Hepatic stellate cell (primary cell): ENCODE data around the gene ZNF697.
A peak's percentile ranks its signal among the peaks of the same experiment; 100 is the strongest.
"Not testable (repeated sequence)": the region's sequence is repeated elsewhere in the genome, so short reads cannot be mapped to it uniquely, and the experiment has no call there.

Experiments
- DNase-seq: peaks from one replicate; pipeline ENCODE4 v3.0.0; 2011; ENCODE audit warnings: low spot score

Gene ZNF697

DNA sequence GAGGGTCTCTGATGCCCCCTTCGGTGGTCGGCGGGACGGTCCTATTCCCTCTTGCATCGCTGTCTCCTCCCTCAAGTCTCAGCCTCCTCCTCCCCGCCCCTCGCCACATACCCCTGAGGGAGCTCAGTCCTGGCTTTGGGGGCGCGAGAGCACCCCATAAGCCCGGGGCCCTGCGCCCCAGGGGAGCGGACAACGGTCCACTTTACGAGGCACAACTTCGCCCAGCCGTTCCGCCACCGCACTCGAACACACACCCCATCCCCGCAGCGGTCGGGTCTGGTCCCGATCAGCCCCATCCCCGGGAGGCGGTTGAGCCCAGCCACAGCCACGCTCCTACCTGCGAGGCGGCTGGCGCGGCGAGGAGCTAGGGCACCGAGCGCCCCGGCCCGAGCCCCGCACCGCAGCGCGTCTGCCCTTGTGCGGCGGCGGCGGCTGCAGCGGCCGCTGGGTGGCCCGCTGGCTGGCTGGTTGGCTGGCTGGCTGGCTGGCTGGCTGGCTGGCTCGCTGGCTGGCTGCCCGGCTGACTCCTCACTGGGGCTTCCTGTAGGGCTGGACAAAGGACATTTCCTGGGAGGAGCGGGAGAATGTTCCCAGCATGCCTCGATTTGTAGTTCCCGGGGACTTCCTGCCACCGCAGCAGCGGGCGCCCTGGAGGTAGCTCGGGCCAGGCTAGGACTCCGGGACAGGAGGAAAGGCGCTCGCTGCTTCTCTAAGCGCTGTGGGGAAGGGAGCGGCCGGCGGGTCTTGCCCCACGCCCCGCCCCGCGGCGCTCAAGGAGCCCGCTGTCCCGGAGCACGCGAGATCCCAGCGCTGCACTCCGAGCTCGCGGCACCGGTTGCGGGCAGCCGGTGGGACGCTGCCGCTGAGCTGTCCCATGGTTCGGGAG lies at the start of gene ZNF697:
Gene ZNF697 (minus strand): TSS at position 533 of the 886 bp plus-strand sequence. CDS start 22,166 bp downstream, outside the sequence.
- DNase-seq, result peak; percentile 95

DNA sequence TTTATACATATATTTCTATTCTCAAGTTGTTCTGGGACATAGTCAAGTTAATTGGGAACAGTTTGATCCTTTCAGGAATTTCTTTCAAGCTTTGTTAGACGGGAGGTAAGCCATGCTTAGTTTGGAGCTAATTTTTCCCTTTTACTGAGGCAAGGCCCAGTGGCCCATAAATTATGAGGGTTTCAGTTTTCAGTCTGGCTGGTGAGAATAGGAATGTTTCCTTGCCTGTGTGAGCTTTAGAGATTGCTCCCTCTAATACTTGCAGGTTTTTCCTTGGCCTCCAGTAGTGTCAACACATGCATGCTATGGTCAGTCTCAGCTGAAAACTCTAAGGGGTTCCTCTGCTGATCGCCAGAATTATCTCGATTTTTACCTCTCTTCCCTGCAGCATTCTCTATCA lies 49.5 kb upstream of the ZNF697 start:
- DNase-seq, result no peak

DNA sequence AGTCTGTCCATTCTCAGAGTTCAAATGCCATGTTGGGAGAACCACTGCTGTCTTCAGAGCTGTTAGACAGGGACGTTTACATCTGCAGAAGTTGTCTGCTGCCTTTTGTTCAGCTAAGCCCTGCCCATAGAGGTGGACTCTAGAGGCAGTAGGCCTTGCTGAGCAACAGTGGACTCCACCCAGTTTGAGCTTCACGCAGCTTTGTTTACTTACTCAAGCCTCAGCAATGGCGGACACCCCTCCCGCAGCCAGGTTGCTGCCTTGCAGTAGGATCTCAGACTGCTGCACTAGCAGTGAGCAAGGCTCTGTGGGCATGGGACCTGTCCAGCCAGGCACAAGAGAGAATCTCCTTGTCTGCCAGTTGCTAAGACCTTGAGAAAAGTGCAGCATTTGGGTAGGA lies 48.8 kb upstream of the ZNF697 start:
- DNase-seq, result not testable (repeated sequence)

DNA sequence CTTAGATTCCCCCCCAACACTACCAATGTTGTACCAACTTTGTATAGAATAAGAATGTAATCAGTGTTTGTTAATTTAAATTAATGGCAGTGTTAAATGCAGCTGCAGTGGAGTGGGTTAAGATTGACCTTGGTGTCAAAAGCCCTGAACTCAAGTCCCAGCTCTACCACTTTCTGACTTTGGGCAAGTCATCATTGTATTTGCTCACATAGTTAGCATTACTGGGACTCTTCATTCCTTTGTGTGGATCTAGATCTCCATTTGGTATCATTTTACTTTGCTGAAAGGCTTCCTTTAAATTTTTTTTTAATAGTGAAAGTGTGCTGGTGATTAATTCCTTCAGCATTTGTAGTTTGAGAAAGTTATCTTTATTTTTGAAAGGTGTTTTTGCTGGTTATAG lies 41.4 kb upstream of the ZNF697 start:
- no peak for DNase-seq

DNA sequence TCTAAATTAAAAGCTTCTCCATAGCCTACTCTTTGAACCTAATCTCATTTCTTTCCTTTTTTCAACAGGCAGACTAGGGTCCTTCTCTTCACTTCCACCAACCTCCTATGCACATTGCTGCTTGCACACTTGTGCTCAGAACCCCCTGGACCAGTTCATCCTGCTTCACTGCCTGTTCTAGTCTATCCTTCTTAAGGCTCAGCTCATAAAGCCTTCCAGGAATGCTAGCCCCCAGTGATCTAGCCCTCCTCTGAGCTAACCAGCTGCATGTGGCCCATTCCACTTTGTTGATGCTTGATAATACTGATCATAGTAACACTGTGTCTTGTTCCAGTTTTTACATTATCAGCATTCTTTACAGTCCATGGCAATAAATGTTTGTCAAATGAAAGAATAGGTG lies 40.7 kb upstream of the ZNF697 start:
- DNase-seq, result no peak

DNA sequence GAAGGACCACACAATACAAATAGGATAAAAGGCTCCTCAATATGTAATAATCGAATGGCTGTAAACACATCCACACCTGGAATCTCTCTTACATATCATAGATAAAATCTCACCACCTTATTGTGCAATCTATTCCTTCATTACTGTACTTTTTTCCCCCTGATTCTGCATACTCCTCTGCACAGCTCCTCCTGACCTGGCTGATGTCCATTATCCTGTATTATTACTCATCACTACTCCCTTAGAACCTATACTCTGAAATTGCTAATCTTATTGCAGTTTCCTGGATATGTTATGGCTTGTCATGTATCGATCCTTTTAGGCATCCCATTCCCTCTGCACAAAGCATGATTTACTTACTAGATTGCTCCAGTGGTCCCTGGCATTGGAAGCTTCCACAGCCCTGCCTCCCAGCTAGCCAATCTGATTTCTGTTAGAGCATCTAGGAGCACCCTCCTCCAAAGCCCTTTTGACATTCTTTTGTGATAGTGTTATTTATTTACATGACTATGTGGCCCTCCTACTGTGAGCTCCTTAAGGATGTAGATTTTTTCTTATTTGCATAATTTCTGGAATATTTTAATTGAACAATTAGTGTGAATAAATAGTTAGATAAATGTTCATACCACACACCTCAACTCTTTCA lies 39.5 kb upstream of the ZNF697 start:
- no peak for DNase-seq

DNA sequence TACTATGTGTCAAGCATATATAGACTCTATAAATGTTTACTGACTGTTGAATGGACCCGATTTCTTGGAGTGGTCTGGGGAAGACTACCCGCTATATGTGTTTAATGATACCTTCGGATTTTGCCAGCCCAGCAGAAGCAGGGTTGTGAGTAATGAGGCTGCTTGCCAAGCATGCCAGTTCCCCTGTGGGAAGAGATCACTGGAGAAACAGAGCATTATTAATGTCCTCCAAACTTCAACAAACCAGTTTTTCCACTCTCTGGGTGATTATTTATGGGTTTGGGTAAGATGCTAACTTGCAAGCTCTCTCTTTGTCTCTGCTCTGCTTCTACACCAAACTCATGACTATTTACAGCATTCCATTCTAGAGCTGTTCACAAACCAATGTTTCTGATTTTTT lies 38.6 kb upstream of the ZNF697 start:
- DNase-seq, result no peak

DNA sequence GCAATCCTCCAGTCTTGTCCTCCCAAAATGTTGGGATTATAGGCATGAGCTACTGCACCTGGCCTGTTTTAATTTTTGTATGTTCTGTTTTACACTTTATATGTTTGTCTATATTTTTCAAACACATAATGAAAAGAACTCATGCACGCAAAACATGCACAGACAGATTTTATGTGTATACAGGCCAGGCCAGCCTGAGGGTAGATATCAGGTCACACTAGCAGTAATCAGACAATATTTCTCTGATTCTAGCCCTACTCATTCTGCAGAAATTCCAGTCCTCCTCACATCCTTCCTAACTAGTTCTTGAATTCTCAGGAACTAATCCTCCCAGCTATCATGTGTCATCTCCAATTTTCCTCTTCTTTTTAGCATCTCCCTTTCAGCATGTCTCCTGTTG lies 35.8 kb upstream of the ZNF697 start:
- DNase-seq, result no peak

DNA sequence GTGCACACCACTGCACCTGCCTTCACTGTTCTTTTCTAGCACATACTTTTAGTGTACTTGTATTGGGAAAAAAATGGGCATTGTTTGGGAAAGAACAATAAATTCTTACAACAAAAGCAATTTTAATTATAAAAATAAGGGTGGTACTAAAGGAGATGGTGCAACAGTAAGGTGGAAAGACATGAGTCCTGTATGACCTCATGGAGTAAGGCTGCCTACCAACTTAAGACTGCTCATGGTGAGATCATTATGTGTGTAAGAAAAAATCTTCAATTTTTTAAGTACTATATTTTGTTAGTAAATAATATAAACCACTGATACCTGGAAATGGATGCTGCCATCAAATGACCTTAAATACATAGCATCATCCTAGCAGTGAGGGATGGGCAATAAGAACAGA lies 34.1 kb upstream of the ZNF697 start:
- DNase-seq, result no peak

DNA sequence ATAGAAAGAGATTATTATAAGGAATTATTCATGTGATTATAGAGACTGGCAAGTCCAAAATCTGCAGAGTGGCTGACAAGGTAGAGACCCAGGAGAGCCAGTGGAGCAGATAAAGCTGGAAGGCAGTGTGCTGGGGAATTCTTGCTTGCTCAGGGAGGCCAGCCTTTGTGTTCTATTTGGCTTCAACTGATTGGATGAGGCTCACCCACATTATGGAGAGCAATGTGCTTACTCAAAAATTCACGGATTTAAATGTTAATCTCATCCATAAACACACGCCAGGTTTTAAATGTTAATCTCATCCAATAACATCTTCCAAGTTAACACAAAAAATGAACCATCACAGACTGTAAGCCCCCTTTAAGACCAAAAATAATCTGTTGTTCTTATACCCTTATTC lies 33.5 kb upstream of the ZNF697 start:
- DNase-seq, result no peak

DNA sequence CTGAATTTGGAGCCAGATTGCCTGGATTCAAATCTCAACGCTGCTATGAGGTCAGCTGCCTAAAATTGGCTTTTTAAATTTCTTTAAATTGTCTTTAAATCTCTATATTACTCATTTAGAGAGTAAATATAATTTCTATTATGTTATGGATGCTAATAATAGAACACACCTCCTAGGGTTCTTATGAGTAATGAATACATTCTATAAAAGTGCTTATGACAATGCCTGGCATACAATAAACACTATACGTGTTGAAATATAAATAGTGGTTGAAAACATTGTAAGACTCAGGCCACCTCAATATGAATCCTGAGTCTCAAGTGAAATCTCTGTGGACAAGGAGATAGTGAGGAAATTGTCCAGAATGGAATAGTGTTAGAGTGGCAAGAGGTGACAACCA lies 32.7 kb upstream of the ZNF697 start:
- DNase-seq, result no peak

DNA sequence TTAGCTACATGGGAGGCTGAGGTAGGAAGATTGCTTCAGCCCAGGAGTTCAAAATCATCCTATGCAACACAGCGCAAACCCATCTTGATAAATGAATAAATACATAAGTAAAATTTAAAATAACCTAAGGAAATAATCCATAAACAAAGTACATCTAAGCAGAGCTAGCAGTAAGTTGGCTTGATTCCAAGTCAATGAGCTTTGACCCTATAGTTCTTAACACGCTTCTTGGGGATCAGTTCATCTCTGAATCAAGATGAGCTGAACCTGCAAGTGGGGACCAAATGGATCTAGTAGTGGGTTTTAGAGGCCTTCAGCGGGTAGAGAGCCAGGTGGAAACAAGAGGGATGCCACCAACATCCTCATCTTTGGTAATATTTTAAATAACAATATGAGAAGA lies 32.1 kb upstream of the ZNF697 start:
- DNase-seq, result no peak

DNA sequence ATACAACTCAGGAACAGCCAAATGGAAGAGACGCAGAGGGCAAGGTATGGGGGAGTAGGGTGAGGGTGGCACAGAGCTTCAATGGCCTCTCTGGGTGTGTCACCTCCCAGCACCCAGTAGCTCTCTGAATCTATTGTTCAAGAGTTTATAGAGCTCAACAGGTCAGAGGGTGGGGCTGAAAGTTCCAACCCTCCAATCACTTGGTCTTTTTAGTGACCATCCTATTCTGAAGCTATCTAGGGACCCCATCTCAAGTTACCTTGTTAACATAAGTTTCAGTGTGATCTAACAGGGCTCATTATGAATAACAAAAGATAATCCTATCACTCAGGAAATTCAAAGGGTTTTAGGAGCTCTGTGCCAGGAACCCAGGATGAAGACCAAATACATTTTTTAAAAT lies 31.2 kb upstream of the ZNF697 start:
- DNase-seq, result no peak

DNA sequence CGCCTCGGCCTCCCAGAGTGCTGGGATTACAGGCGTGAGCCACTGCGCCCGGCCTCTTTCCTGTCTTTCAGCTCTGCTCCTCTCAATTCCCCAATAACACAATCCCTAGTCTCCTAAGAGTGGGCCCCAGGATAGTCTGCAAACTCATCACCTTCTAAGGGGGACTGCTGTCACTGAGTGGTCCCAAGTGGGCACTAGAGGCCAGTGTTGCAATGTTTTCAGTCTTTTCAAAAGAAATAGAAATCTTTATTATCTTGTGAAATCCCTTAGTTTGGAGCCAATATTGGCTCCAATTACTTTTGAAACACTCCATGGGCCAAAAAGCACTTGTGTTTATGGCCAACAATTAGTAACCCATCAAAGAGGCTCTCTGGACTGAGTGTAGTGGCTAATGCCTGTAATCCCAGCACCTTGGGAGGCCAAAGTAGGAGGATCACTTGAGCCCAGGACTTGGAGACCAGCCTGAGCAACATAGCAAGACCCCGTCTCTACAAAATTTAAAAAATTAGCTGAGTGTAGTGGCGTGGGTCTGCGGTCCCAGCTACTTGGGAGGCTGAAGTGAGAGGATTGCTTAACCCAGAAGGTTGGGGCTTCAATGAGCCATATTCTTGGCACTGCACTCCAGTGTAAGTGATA lies 28.6 kb upstream of the ZNF697 start:
- no peak for DNase-seq

DNA sequence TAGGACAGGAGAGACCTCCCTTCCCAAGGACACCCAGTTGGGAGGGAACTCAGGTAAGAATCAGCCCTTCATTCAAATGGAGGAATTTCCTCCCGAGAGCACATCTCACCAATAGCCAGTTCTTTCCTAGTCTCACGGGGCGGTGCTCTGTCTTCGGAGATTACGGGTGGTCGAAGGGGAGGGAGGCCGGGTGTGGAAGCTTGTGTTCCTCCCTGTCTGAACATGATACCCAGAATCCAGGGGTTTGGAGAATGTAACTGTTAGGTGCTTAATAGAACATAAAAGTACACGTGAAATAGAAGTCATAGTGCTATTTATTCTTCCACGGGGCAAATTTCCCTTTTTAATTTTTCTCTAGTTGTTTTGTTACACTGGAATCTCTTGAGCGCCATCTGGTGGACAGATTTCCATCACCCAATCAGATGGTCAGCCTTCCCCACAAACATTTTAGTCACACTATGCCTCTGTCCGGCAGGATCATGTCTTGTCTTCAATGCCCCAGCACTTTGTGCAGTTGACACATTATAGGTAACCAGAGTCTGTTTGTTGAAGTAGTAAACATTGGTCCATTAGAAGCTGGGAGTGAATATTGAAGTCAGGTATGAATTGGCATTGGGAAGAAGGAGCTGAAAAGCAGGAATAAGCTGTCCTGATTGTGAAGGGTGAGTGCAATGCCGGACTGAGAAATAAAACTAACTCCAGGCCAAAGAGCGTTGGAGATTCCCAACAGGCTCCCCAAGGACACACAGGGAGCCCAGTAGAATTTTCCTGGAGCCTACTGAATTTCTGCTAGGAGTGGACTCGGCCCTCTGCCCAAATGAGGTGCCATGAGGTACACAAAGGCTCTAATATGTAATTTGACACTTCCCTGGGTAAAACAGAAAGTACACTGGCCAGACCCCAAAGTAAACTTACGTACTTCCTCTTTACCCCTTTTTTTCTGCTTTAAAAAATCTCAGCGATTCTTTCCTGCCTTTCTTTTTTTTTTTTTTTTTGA lies 27.6 kb upstream of the ZNF697 start:
- DNase-seq, result peak; percentile 68

DNA sequence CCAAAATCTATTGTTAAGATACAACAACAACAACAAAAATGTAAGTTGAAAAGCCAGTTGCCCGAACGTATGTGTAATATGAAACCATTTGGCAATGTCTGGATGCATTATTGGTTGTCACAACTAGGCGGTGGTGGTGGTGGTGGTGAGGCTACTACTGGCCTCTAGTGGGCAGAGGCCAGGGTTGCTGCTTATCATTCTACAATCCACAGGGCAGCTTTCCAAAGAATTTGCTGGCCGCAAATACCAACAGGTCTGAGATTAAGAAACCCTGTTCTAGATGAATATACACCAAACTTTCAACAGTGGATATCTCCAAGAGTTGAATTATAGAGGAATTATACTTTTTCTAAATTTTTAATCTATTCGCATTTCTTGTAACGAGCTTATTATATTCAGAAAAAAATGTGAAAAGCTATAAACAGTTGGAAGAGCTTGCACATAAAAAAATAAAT lies 26.8 kb upstream of the ZNF697 start:
- peak; percentile 37 for DNase-seq

DNA sequence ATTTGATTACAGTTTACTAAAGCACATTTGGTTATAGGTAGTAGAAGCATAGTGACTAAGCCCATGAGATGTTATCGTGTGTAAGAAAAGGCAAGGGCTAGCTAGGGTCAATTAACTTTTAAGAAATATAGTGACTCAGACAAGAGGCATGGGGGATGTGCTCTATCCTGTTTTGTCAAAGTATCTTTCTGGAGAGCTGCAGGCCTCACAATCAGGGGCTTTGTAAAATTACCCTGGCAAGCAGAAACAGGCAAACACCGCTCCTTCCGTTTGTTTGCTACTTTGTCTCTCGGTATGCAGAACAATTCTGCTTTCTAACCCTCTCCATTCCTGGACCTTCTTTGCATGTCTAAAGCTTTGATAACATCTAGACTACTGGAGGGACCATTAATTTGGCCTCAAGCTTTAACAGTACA lies 26.1 kb upstream of the ZNF697 start:
- DNase-seq, result peak; percentile 55

DNA sequence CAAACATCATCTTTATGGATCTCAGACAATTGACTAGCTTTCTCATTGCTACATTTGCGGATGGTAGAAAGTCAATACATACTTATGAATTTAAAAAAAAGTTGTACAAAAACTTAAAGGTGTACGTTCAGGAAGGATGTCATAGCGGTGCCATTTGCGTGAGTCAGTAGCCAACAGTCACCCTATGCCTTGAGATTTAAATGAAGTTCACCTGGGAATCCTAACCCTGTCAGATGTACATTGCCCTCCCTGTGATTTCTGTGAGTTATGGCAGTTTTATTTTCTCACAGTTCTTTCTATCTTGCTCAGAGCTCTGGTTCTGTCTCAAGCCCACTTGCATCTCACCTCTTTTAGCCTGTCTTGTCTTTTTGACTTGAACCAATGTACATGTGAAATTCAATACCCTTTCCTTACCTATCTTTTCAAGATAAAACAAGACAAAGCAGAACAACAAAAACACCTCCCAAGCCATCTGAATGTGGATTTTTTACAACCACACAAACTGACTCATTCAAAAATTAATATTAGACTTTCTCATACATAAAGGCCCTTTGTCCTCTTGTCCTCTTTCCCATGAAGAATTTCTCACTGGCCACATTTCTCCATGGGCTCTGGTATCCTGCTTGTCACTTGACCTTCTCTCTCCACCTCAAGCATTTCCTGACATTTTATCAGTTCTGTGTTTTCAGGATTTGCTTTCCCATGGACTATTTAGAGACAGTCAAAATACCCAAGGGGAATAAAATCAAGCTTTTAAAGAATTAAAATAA lies 25.3 kb upstream of the ZNF697 start:
- DNase-seq, result peak; percentile 17

DNA sequence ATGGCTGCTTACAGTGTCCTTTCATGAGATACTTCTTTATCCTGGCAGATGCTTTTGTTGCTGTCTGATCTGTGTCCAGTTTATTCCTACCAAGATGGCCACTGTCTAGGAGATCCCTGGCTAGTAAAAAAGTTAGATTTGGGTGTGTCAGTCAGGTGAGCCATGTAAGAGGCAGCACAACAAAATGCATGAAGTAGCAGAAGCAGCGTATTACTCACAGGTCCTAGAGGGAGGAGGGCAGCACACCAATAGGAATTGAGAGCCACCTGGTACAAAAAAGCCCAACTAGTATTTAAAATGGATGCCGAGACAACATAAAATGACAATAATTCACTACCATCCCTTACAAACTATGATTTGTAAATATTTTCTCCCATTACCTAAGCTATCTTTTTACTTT lies 22.8 kb upstream of the ZNF697 start:
- DNase-seq, result no peak

DNA sequence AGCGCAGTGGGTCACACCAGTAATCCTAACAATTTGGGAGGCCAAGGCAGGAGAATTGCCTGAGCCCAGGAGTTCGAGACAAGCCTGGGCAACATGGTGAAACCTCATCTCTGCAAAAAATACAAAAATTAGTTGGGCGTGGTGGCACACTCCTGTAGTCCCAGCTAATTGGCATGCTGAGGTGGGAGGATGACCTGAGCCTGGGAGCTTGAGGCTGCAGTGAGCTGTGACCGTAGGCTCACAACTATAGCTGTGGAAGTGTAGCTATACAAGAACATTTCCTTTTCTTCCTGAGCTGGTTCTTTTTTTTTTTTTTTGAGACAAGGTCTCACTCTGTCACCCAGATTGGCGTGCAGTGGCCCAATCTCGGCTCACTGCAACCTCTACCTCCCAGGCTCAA lies 19.1 kb upstream of the ZNF697 start:
- no peak for DNase-seq

DNA sequence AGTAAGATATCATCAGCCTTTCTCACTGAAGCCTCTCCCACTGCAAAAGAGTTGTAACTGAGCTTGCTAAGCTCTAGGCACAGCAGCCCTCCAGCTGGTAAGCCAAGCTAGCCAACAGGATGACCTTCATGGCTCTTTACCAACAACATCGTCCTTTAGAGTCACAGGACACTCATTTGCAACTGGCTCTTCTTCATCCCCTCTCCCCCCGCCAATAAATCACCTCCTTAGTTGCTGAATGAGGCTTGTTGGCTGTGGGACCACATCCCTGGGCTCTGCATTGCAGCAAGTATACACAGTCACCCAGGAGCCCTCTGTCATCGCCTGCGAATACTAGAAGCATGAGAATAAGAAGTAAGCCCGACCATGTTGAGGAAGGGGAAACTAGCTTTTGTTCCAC lies 16.0 kb upstream of the ZNF697 start:
- DNase-seq, result no peak
